Measurements from ENCODE around the gene EYA2. TPM values are rescaled to one million over a fixed set of nuclear protein-coding genes. Genes with fewer than 3 reads are reported as not detected.

EYA2 gene
- total RNA-seq, 1 donor from 2014 or later = 94.1 TPM

DNA sequence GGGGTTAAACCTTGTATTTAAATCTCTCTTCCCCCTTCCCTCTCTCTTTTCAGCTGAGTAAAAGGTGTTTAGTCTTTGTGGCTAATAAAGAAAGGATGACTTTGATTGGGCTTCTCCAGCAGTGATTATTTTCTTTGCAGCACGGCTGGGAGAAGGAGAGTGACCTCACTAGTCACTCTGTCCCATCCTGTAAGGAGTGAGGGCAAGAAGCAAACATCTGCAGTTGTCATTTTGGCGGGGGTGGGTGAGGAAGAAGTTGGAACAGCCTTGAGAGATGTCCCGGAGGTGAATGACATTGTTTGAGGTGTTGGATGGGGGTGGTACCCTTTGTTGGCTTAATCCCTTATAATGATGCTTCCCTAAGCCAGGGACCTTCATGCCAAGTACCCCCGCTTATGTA lies 223.6 kb downstream of the EYA2 start:
- no peak for DNase-seq
- peaks cover 6% of the 10 kb centered on the region for H3K36me3 Mint-ChIP-seq (ENCODE audit: unreplicated experiment)
- no peak overlapping the region for H3K27ac Mint-ChIP-seq (ENCODE audit: unreplicated experiment)
- H3K27me3 Mint-ChIP-seq (ENCODE audit: unreplicated experiment) = peaks cover 2% of the 10 kb centered on the region
- peaks cover 8% of the 10 kb centered on the region for H3K9me3 Mint-ChIP-seq (ENCODE audit: unreplicated experiment)
- TF ChIP-seq, protein P1, sequence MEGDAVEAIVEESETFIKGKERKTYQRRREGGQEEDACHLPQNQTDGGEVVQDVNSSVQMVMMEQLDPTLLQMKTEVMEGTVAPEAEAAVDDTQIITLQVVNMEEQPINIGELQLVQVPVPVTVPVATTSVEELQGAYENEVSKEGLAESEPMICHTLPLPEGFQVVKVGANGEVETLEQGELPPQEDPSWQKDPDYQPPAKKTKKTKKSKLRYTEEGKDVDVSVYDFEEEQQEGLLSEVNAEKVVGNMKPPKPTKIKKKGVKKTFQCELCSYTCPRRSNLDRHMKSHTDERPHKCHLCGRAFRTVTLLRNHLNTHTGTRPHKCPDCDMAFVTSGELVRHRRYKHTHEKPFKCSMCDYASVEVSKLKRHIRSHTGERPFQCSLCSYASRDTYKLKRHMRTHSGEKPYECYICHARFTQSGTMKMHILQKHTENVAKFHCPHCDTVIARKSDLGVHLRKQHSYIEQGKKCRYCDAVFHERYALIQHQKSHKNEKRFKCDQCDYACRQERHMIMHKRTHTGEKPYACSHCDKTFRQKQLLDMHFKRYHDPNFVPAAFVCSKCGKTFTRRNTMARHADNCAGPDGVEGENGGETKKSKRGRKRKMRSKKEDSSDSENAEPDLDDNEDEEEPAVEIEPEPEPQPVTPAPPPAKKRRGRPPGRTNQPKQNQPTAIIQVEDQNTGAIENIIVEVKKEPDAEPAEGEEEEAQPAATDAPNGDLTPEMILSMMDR (IDR thresholded peaks at IDR 0.05; ENCODE audit: partially characterized antibody, unreplicated experiment) = no peak
- H3K4me3 Mint-ChIP-seq (ENCODE audit: unreplicated experiment) = no peak overlapping the region
- H3K4me1 Mint-ChIP-seq (ENCODE audit: low read depth, unreplicated experiment) = peaks cover 26% of the 10 kb centered on the region

DNA sequence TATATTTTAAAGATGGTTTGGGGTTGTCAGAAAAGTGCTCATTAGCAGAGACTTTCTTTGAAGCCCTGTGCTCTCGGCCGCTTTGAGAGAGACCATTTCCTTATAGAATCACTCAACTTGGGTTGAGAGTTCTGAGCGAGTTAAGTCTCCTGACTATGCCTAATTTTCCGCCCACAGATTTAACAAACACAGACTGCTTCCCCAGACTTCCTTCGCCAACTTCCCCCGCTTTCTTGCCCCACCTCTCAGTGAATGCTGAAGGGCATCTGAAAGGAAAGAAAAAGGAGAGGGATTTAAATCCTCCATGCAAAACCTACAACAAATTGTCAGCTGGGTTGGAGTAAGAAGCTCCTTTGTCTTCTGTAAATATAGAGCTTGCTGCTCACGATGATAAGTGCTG lies 224.0 kb downstream of the EYA2 start:
- no peak overlapping the region for H3K27ac Mint-ChIP-seq (ENCODE audit: unreplicated experiment)
- no peak overlapping the region for H3K4me3 Mint-ChIP-seq (ENCODE audit: unreplicated experiment)

DNA sequence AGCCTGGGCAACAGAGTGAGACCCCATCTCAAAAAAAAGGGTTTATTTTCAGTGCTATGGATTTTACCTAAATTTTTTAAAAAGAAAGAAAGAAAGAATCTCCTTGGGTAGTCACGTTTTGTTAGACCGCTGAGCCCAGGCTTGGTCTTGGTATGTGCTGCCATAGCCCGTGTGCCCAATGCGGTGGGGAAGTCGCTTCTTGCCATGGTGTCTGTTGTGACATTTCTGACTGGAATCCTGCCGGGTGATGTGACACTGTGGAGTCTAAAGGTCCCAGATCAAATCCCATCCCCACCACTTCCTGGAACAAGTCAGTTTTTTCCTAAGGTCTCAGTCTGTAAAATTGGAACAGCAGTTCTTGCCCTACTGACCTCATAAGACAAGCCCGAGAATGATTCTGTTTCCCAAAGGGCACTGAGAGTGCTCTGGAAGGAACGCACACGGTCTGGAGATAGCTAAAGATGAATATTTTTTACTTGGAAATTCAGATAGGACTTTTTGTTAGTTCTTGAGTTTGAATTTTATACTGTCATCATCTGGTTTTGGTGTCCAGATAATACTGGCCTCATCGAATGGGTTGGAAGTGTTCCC lies 225.8 kb downstream of the EYA2 start:
- TF ChIP-seq, protein P1 (IDR thresholded peaks at IDR 0.05; ENCODE audit: partially characterized antibody, unreplicated experiment) = no peak
- no peak overlapping the region for H3K27ac Mint-ChIP-seq (ENCODE audit: unreplicated experiment)
- peaks cover 22% of the 10 kb centered on the region for H3K4me1 Mint-ChIP-seq (ENCODE audit: low read depth, unreplicated experiment)

More for the DNA sequence above, 224.0 kb downstream of the EYA2 start:
- no peak for DNase-seq
- peaks cover 8% of the 10 kb centered on the region for H3K9me3 Mint-ChIP-seq (ENCODE audit: unreplicated experiment)
- peaks cover 6% of the 10 kb centered on the region for H3K36me3 Mint-ChIP-seq (ENCODE audit: unreplicated experiment)
- H3K4me1 Mint-ChIP-seq (ENCODE audit: low read depth, unreplicated experiment) = peaks cover 24% of the 10 kb centered on the region
- H3K27me3 Mint-ChIP-seq (ENCODE audit: unreplicated experiment) = peaks cover 2% of the 10 kb centered on the region
- TF ChIP-seq, protein P1 (IDR thresholded peaks at IDR 0.05; ENCODE audit: partially characterized antibody, unreplicated experiment) = no peak

DNA sequence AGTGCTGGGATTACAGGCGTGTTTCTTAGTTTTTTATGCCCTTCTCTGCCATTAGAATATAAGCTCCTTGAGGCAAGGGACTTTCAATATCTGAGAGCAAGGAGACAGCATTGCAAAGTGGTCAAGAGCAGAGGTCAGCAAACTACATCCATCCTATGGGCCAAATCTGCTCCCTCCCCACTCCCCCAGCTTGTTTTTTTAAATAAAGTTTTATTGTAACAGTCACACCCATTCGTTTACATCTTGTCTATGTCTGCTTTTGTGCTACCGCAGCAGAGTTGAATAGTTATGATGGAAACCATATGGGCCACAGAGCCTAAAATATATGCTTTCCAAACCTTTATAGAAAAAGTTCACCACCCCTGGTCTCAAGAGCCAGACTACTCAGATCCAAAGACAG lies 227.9 kb downstream of the EYA2 start:
- H3K36me3 Mint-ChIP-seq (ENCODE audit: unreplicated experiment) = no peaks in the 10 kb centered on the region
- no peak overlapping the region for H3K27ac Mint-ChIP-seq (ENCODE audit: unreplicated experiment)
- H3K4me3 Mint-ChIP-seq (ENCODE audit: unreplicated experiment) = no peak overlapping the region
- H3K4me1 Mint-ChIP-seq (ENCODE audit: low read depth, unreplicated experiment) = peaks cover 27% of the 10 kb centered on the region
- DNase-seq = no peak
- peaks cover 6% of the 10 kb centered on the region for H3K27me3 Mint-ChIP-seq (ENCODE audit: unreplicated experiment)
- H3K9me3 Mint-ChIP-seq (ENCODE audit: unreplicated experiment) = peaks cover 7% of the 10 kb centered on the region
- TF ChIP-seq, protein P1 (IDR thresholded peaks at IDR 0.05; ENCODE audit: partially characterized antibody, unreplicated experiment) = no peak

More for the DNA sequence above, 225.8 kb downstream of the EYA2 start:
- Mint-ChIP-seq H3K9me3 (ENCODE audit: unreplicated experiment) (peaks cover 8% of the 10 kb centered on the region), H3K36me3 (ENCODE audit: unreplicated experiment) (peaks cover 6% of the 10 kb centered on the region), H3K27me3 (ENCODE audit: unreplicated experiment) (peaks cover 2% of the 10 kb centered on the region), H3K4me3 (ENCODE audit: unreplicated experiment) (no peak overlapping the region)
- DNase-seq = no peak

DNA sequence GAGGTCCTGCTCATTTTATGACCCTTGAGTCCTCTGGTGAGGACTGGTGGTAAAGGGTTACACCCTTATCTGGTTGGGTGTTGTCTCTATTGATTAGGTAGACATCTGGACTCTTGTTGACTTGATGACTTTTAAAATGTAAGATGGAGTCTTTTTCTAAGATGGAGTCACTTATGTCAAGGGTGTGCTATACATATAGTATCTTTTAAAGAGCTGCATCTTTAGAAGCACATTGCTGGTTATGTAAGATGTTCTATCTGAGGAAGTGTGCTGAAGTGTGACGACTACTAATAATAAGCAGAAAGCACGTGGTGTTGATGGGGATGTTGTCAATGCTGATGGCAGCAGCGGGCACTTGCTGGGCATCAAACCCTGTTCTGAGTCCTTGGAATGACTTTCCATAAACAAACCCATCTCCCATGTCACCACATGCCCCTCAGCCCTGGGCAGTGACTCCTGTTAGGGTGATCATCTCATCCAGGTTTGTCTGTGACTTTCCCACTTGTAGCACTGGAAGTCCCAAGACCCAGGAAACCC lies 229.6 kb downstream of the EYA2 start:
- Mint-ChIP-seq H3K27ac (ENCODE audit: unreplicated experiment) (no peak overlapping the region), H3K27me3 (ENCODE audit: unreplicated experiment) (peaks cover 5% of the 10 kb centered on the region), H3K36me3 (ENCODE audit: unreplicated experiment) (peaks cover 2% of the 10 kb centered on the region), H3K4me1 (ENCODE audit: low read depth, unreplicated experiment) (peaks cover 16% of the 10 kb centered on the region), H3K4me3 (ENCODE audit: unreplicated experiment) (no peak overlapping the region), H3K9me3 (ENCODE audit: unreplicated experiment) (peaks cover 7% of the 10 kb centered on the region)
- no peak for DNase-seq
- TF ChIP-seq, protein P1 (IDR thresholded peaks at IDR 0.05; ENCODE audit: partially characterized antibody, unreplicated experiment) = no peak

Data from glutamatergic neuron (in vitro differentiated cells).